HL-60/S4 treated with phorbol 12-myristate 13-acetate at 8.2 ng/mL for 4 days and 3 days (cell line): ENCODE measurements around the gene GRID2.

Experiments
- in situ Hi-C: fragments of 300-500 bp; cut with MboI; formaldehyde crosslinking; loops from 2 replicates; pipeline ENCODE4 v1.15.0; 2022; ENCODE audit warnings: low sequenced_read_pairs

Gene GRID2

DNA sequence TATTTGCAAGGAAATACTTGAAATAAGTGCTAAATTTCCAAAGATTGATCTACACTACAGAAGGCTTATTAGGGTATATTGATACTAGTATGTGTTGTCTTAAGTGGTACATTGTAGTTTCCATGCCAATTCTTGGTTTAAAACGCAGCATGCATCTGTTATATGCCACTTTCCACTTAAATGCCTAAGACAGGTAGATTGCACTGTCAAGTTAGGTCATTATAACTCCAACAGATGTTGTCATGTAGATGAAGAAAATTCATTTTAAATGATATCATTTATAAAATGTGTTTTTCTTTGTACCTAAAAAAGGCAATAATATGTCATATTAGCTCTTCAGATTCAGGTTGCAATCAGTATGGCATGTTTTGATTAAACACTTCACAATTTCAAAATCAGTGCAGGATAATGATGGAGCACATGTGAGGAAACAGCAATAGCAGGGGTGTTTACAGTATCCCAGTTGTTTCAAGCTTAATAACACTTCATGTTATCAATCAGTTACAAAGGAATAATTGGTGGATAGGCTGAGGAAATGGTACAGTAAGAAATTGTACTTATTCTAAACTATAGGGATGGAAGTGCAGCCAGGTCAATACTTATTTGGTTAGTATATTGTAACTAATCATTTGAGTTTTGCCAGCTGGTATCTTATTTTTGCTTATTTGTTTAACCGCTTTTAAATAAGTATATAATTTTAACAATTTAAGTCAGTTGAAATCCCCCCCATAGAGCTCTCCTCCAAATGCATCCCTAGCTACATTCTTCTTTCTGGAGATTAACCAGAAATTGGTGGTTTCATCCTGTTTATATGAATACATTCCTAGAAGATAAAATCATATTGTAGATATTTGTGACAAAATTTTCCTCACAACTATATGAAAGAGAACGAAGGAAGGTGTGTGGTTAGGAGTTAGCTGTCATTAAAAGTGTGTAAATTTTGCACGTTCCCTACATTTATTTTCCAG, 1070.4 kb downstream of the GRID2 start:
- in situ Hi-C loops, result no loop called here

DNA sequence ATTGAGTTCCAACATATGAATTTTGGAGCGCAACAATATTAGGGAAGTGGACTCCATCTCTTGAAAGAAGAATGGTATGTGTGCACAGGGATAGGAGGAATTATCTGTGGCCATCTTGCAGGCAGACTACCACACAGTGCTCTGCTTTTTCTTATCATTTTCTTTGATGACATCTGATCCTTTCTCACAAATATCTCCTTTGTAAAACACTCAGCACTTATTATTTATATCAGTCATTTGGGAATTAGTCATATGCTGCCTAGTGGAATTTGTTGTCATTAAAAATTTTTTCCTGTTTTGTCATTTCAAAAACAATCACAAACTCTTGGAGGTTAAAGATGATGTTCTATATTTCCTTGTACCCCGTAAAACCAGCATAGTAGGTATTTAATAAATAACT, 1080.5 kb downstream of the GRID2 start:
- in situ Hi-C loops, result no loop called here

DNA sequence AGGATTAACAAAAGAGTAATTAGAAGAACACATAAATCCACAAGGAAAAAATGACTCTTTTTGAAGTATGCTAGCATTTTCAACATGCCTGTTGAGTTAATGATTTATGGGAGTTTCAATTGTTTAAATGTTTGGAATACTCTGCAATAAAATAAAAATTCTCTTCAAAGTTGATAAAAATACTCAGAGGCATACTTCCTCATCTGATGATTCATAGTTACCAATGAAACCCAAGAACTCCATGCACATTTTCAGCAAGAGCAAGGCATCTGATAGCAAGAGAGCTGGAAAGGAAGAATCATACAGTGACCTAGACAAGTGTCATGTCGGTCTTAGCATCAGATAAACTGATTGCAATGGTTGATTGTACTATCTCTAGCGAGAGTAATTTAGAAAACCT, 1081.1 kb downstream of the GRID2 start:
- in situ Hi-C loops, result no loop called here

DNA sequence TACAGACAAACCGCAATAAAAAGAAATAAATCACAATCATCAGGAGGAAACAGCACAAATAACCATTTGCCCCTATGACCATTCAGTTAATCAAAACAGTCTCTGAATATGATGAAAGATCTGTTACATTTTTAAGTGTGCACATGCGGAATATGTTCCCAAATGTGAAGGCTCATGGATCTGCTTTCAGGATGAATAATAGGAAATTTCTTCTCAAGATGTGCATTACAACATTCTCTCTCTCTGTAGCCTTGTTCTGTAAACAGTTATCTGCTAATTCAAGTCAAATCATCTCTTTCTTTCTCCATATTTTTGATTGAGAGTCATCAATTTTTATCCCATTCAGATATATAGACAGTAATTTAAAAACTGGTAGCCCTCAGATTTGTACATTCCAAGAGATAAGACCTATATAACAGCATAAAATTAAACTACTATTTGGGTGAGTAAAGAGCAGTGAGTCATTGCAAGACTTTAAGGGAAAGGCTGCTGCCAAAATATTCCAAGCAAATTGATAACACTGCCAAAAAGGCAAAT, 1090.8 kb downstream of the GRID2 start:
- in situ Hi-C loops, result no loop called here

DNA sequence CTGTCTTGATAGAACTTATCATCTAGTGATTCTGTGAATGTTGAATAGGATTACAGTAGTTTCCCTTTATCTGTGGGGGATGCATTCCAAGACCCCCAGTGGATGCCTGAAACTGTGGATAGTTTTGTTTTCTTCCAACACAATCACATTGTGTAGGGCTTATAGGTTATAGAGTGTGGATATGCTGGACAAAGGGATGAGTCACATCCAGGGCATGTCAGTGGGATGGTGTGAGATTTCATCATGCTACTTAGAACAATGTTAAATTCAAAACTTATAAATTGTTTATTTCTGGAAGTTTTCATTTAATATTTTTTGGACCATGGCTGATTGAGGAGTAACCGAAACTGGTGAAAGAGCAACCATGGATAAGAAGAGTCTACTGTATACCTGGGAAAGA, 1092.5 kb downstream of the GRID2 start:
- in situ Hi-C loops, result no loop called here

DNA sequence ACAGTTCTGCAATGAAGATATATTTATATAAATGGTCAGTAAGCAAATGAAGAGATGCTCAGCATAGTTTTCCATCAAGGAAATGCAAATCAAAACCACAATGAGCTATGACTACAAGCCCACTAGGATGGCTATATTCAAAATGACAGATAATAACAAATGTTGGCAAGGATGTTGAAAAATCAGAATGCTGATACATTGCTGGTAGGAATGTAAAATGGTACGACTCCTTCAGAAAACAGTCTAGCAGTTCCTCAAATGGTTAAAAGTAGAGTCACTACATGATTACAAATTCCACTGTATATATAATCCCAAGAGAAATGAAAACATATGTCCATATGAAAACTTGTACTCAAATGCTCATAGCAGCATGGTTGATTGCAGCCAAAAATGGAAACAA, 1099.8 kb downstream of the GRID2 start:
- in situ Hi-C loops, result no loop called here

DNA sequence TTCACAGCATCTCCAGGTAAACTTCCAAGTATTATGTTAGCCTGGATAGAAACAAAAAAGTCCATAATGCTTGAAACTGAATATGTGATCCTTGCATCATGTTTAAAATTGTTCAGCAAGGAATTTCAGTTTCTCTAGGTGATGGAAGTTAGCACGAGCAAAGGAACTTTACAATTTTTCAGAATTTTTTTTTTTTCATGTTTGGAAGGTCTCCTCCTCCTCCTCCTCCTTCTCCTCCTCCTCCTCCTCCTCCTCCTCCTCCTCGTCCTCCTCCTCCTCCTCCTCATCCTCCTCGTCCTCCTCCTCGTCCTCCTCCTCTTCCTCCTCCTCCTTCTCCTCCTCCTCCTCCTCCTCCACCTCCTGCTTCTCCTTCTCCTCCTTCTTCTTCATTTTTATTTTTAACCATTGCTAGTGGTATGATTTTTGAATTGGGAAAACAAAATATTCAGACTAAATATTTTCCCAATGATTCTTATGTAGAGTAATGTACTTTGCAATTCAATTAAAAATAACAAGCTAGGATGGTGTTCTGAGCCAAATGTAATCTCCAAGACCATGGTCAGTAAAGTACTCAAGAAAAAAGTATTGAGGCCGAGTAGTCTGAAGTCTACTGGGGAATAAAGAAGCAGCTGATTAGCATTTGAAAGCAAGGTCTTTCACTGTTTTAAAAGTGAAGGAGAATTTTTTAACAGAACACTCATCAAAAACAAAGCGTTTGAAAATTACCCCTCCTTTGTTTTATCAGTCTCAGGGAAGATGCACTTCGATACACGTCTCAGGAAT, 1103.9 kb downstream of the GRID2 start:
- in situ Hi-C loops, result no loop called here

DNA sequence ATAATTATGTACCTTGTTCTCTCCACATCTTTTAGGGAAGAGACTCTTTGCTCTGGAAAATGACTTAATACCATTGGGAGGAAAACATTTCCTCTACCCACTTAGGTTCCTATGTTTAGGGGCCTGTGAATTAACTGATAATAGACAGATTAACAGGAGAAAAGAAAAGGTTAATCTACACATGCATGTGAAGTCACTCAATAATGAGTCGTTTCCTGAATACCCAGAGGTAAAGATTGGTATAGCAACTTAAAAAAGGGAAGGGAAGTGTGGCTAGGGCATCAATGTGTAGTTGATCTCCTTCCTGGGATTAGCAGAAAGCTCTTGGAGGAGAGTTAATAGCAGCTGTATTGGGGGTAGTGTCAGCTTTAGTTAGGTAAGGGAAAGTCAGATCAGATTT, 1105.3 kb downstream of the GRID2 start:
- in situ Hi-C loops, result no loop called here

DNA sequence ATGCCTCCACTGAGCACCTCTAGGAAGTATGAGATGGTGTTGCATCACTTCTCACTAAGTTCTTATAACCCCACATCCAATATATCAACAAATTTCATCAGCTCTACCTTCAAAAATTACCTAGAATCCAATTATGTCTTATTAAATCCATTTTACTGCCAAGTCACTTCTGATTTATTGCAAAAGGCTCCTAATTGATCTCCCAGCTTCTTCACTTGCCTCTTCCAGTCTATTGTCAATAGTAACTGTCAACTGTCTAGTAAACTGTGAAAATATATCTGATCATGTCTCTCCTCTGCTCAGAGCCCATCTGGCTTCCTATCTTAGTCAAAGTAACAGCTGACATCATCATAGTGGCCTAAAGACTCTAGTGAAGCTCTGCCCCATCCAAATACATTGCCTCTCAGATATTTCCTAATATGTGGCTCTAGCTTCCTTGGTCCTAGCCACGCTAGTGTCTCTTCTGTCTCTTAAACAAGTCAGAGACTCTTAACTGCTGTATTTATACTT, 1110.3 kb downstream of the GRID2 start:
- in situ Hi-C loops, result no loop called here

DNA sequence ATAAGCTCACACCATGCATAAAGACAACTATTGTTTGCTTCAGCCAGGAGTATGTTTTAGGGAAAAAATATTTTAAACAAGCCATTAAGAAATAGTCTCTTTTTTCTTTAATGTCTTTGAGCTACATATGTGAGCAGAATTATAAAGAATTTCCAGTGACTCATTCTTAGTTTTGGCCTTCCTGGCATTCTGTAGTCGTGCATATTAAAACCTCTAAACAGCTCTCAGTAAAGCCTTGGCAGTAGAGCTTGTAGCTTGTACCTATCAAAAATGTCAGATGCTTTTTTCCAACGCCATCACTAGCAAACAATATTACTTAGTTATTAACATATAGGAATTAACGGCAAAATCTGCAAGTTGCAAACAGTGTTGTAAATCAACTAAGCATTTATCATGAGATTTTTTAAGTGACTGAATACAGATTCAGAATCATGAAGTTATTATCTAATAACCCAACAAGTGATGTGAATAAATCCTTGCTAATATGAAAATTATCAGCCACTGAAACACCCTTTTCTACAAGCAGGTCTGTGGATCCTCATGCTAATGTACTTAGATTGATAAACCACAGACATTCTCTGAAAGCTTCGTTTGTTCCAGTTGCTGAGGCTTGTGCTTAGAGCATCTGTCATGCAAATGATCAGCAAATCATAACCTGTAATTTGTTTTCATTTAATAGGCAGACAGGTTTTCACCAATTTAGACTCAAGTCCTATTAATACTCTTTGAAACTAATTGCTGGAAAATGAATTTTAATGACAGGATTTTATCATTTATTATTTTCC, 1112.8 kb downstream of the GRID2 start:
- in situ Hi-C loops, result no loop called here

DNA sequence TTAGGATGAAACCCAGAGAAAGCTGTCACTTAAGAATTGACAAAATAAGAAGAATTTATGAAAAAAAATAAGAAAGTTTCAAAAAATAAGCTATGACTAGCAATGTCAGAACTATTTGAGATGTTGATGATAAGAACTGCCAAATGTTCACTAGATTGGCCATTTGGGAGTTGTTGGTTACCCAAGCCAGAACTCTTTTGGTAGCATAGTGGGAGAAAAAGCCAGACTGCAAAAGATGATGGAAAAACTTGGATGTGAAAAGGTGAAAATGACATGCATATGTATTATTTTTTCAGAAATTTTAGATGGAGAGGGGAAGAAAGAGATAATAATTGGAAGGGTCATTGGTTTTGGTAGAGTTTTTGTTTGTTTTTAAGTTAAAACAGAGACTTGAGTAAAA, 1127.6 kb downstream of the GRID2 start:
- in situ Hi-C loops, result no loop called here

DNA sequence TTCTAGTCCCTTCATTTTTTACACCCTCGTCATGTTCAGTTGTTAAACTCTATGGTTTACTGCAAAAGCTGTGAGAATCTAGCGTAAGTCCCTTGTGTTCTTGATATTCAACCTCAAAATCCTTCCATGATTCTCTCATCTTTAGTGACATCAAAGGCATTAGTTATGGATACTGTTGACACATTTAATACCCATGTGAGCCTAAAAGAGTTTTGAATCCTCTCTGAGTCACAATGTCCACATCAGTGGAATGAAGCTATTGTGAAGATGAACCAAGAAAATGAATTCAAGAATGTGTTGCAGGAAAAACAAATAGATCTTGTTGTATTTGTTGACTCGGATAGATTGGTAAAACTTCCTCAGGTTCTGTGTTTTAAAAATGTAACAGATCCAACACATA, 1130.1 kb downstream of the GRID2 start:
- in situ Hi-C loops, result no loop called here

DNA sequence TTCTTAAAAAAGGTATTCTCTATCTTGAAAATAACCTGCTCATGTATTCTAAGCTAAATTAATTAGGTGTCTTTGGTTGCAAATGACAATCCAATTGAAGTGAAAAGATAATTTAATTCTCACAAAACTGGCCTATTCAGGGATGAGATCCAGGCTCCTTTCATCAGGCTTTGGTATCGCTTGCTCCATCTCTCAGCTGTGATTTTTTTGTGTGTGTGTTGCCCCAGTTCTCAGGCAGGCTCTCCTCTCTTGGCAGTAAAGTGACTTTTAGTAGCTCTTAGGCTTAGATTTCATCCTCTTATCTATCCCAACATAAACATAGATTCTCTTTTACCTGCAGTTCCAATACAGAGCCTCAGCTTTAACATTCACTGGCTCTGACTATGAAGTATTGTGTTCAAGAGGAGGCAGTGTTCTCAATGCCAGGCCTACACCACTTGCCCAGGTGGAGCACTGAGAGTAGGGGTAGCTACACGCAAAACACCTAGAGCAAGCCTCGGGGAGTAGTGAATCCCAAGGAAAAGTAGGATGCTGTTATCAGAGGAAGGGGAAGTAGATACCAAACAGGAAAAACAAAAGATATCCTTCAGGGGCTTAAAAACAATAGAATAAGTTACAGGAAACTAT, 1132.3 kb downstream of the GRID2 start:
- in situ Hi-C loops, result no loop called here

DNA sequence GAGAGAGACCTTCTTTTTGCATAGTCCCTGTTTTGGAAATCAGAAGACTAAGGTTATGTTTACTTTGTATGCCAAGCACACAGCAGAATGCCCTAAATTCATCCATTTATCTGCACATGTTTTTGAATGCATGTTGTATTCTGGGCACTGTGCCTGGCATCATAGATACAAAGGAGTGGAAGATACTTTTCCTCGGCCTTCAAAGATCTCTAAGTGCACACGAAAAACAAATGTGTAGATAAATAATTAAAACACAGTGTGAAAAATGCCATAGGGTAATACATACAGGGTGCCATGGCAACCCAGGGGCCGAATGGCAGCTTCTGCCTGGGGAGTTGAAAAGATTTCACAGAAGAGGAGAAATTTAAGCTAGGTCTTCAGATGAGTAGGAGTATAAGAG, 1134.2 kb downstream of the GRID2 start:
- in situ Hi-C loops, result no loop called here

DNA sequence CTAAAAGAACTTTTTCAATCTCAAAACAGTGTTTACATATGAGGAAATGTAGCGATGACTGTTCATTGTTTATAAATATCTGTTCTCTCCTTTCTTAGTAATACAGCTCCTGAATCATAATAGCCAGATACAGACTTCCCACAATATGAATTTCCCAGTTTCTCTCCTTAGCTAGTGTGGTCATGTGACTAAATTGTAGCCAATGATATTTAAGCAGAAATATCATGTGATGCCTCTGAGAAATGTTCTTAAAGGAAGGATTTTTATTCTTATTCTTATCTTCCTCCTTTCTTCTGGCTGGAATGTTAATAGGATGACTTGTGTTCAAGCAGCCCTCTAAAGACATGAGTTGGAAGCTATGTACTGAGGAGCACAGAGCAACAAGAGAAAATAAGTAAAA, 1141.1 kb downstream of the GRID2 start:
- in situ Hi-C loops, result no loop called here

DNA sequence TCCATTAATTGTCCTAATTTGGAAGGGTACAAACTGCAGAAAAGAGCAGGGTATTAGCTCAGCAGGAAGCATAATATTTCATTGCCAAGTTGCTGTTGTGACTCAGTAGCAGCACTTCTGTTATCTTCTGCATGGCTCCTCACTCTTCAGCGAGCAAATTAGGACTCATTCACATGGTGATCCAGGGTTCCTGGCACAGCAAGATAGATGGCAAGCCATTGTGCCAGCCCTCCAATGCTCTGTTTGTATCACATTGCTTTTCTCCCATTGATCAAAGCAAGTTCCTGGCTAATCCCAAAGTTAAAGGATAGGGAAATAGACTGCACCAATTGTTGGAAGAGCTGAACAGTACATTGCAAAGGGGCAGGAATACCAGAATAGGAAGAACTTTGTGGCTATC, 1142.3 kb downstream of the GRID2 start:
- in situ Hi-C loops, result no loop called here

DNA sequence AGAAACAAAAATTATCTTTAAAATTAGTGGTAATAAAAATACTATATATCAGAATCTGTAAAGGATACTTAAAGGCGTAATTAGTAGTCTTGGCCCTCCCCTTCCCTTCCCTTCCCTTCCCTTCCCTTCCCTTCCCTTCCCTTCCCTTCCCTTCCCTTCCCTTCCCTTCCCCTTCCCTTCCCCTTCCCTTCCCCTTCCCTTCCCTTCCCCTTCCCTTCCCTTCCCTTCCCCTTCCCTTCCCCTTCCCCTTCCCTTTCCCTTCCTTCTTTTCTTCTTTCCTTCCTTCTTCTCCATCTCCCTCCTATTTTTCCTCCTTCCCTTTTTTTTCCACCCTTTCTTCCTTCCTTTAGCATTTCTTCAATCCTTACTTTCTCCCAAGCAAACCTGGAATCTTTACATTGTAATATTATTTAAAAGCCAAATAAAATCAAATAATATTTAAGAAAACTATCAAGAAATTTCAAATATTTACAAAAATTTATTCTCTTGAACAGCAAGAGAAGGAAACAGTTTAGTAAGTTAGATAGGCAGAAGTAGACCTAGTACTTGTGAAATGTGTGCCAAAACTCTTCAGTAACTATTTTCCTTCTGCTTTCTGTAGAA, 1145.0 kb downstream of the GRID2 start:
- in situ Hi-C loops, result no loop called here

DNA sequence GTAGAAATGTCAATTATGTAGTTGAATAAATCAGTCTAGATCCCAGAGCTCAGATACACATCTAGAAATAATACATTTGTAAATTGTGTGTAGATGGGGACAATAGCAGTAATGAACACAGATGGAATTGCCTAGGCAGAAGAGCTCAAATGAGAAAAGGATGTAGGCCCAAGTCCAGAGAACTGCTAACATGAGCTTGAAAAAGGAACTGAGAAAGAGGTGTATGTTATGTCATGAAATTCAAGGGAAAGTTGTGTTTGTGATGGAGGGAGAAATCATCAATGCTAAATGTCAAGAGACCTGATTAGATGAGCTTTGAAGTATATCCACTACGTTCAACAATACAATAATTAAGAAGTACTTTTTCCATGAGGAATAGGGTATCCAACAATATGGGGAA, 1148.2 kb downstream of the GRID2 start:
- in situ Hi-C loops, result no loop called here

DNA sequence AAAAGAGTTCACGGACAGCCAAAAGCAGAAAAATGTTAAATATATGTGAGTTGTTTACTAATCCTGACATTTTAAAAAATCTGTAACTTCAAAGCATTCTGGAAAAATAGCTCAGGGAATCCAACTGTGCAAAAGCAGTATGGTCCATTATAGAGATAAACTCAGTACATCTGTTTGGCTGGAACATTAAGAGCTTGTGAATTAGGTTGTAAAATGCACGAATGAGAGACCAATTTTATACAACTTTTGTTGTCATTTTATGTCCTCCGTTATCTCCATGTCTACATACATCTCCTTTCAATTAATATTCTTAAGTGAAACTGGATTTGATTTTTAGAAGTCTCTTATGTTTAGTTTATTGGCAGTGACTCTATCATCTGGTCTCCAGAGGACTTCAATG, 1157.8 kb downstream of the GRID2 start:
- in situ Hi-C loops, result no loop called here

DNA sequence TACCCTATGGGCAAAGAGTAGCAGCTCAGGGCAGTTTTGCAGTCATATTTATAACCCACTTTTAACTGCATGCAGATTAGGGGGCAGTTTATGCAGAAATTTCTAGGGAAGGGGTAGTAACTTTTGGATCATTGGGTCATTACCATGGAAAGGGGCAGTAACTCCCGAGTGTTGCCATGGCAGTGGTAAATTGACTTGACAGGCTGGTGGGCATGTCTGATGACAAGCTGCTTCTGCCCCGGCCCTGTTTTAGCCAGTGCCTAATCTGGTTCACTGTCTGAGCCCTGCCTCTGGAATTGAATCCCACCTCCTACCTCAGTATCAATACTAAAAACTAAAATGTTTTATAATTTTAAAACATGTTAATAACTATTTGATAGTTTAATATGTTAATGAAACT, 1162.7 kb downstream of the GRID2 start:
- in situ Hi-C loops, result no loop called here
